GM23338 (cell line): ENCODE measurements around the gene SOCS2. TPM values are rescaled to one million over a fixed set of nuclear protein-coding genes. Genes with fewer than 3 reads are reported as not detected.
A peak's percentile ranks its signal among the peaks of the same experiment; 100 is the strongest.

ENCODE experiments used
- ATAC-seq: fragments of 200-7000 bp; cut with Tn5 transposase; 3 replicates; pipeline ENCODE4 v1.9.1; 2020
- DNase-seq: peaks from one replicate; pipeline ENCODE4 v3.0.0-alpha.2; 2015; ENCODE audit warnings: low spot score
- H2AFZ ChIP-seq: fragments of 200-600 bp; sonication (generic); 2 replicates; pipeline ENCODE4 v1.8.0; 2016; ENCODE audit warnings: antibody characterized with exemption, mild to moderate bottlenecking, moderate library complexity
- H3F3A ChIP-seq: fragments of 200-600 bp; sonication (generic); replicated peaks from 2 replicates; pipeline ENCODE4 v1.8.0; 2017; ENCODE audit warnings: antibody characterized with exemption, mixed run types, low read depth
- H3K27ac ChIP-seq: fragments of 200-600 bp; sonication (generic); 2 replicates; pipeline ENCODE4 v1.6.1; 2016; ENCODE audit warnings: low read depth
- H3K27me3 ChIP-seq: fragments of 200-600 bp; sonication (generic); 2 replicates; pipeline ENCODE4 v1.8.0; 2016; ENCODE audit warnings: mild to moderate bottlenecking, mixed run types, moderate library complexity; ENCODE audit not compliant: insufficient read depth
- H3K36me3 ChIP-seq: fragments of 200-600 bp; sonication (generic); 2 replicates; pipeline ENCODE4 v1.8.0; 2016; ENCODE audit warnings: mild to moderate bottlenecking; ENCODE audit not compliant: insufficient read depth
- H3K4me1 ChIP-seq: fragments of 200-600 bp; sonication (generic); 2 replicates; pipeline ENCODE4 v1.8.0; 2016; ENCODE audit warnings: mild to moderate bottlenecking, moderate library complexity; ENCODE audit not compliant: insufficient read depth
- H3K4me2 ChIP-seq: fragments of 200-600 bp; sonication (generic); 2 replicates; pipeline ENCODE4 v1.7.1; 2017; ENCODE audit warnings: mixed run types
- H3K4me3 ChIP-seq: fragments of 200-600 bp; sonication (generic); 2 replicates; pipeline ENCODE4 v1.6.1; 2016; ENCODE audit warnings: mixed run types
- H3K79me2 ChIP-seq: fragments of 200-600 bp; sonication (generic); replicated peaks from 2 replicates; pipeline ENCODE4 v1.8.0; 2017; ENCODE audit warnings: mild to moderate bottlenecking; ENCODE audit not compliant: insufficient read depth
- H3K9me2 ChIP-seq: fragments of 200-600 bp; sonication (generic); 2 replicates; pipeline ENCODE4 v1.8.0; 2017; ENCODE audit not compliant: insufficient read depth
- H4K20me1 ChIP-seq: fragments of 200-600 bp; sonication (generic); replicated peaks from 2 replicates; pipeline ENCODE4 v1.8.0; 2017; ENCODE audit warnings: mild to moderate bottlenecking; ENCODE audit not compliant: insufficient read depth
- H3K27ac Mint-ChIP-seq: 2 replicates; pipeline ENCODE4 v1.8.0; 2020; ENCODE audit warnings: inconsistent platforms, mild to moderate bottlenecking, moderate library complexity, mixed read lengths
- H3K27me3 Mint-ChIP-seq: 3 replicates; pipeline ENCODE4 v1.8.0; 2022; ENCODE audit warnings: low read depth, mild to moderate bottlenecking, moderate library complexity, mixed read lengths, inconsistent platforms; ENCODE audit not compliant: insufficient read depth, poor library complexity
- H3K36me3 Mint-ChIP-seq: 3 replicates; pipeline ENCODE4 v1.8.0; 2021; ENCODE audit warnings: low read depth, mild to moderate bottlenecking, inconsistent platforms, moderate library complexity, mixed read lengths
- H3K4me1 Mint-ChIP-seq: 3 replicates; pipeline ENCODE4 v1.8.0; 2020; ENCODE audit warnings: mild to moderate bottlenecking, inconsistent platforms, mixed read lengths
- H3K4me3 Mint-ChIP-seq: 3 replicates; pipeline ENCODE4 v1.8.0; 2021; ENCODE audit warnings: moderate library complexity, mild to moderate bottlenecking, inconsistent platforms, mixed read lengths
- H3K9me3 Mint-ChIP-seq: 3 replicates; pipeline ENCODE4 v1.8.0; 2020; ENCODE audit warnings: moderate library complexity, mild to moderate bottlenecking, inconsistent platforms, mixed read lengths
- CREB1 ChIP-seq: fragments of 250-450 bp; sonication (Bioruptor Pico); IDR thresholded peaks from 2 replicates; pipeline ENCODE4 v1.5.0; 2020; ENCODE audit warnings: low read depth, mild to moderate bottlenecking, moderate library complexity
- EZH2 ChIP-seq: fragments of 200-600 bp; sonication (generic); IDR thresholded peaks from one replicate; pipeline ENCODE4 v1.8.0; 2017; ENCODE audit warnings: antibody characterized with exemption, mild to moderate bottlenecking, low read depth; ENCODE audit not compliant: unreplicated experiment
- EZH2phosphoT487 ChIP-seq: fragments of 200-600 bp; sonication (generic); IDR thresholded peaks from one replicate; pipeline ENCODE4 v1.8.1; 2018; ENCODE audit warnings: antibody characterized with exemption; ENCODE audit not compliant: unreplicated experiment
- JUNB ChIP-seq: IDR thresholded peaks from one replicate; pipeline ENCODE4 v1.6.1; 2016; ENCODE audit warnings: antibody characterized with exemption; ENCODE audit not compliant: unreplicated experiment
- NANOG ChIP-seq: IDR thresholded peaks from 2 replicates; pipeline ENCODE4 v1.6.1; 2016; ENCODE audit warnings: antibody characterized with exemption, borderline replicate concordance
- POLR2AphosphoS5 ChIP-seq: IDR thresholded peaks from 2 replicates; pipeline ENCODE4 v1.6.1; 2016; ENCODE audit warnings: antibody characterized with exemption, low read depth
- STAT1 ChIP-seq: IDR thresholded peaks from one replicate; pipeline ENCODE4 v1.6.1; 2016; ENCODE audit warnings: antibody characterized with exemption; ENCODE audit not compliant: unreplicated experiment
- ZNF114 ChIP-seq: fragments of 250-450 bp; sonication (Bioruptor Pico); IDR thresholded peaks from 2 replicates; pipeline ENCODE4 v1.5.0; 2020; ENCODE audit warnings: mild to moderate bottlenecking, moderate library complexity
- ZNF331 ChIP-seq: fragments of 250-450 bp; sonication (Bioruptor Pico); IDR thresholded peaks from 2 replicates; pipeline ENCODE4 v1.5.0; 2020; ENCODE audit warnings: low read depth, mild to moderate bottlenecking, moderate library complexity
- polyA plus RNA-seq: library from polyadenylated mRNA; unstranded; fragments of >200 nt; fragmentation: Nextera tagmentation; extraction: Ambion mirVana; gene quantifications from 2 replicates; pipeline ENCODE4 v1.2.1, GENCODE V29; 2016
- total RNA-seq: library from RNA; depleted of rRNA; stranded (reverse); fragments of >200 nt; shearing (Covaris generic); gene quantifications from 2 replicates; pipeline ENCODE4 v1.2.3, GENCODE V29; 2014
- TF ChIP-seq, protein P1 (sequence below): IDR thresholded peaks from 2 replicates; pipeline ENCODE4 v1.6.1; 2016; ENCODE audit warnings: antibody characterized with exemption
- TF ChIP-seq, protein P2 (sequence below): IDR thresholded peaks from one replicate; pipeline ENCODE4 v1.6.1; 2018; ENCODE audit warnings: antibody characterized with exemption; ENCODE audit not compliant: unreplicated experiment
- TF ChIP-seq, protein P3 (sequence below): fragments of 250-450 bp; sonication (Bioruptor Pico); IDR thresholded peaks from 2 replicates; pipeline ENCODE4 v1.5.0; 2020; ENCODE audit warnings: mild to moderate bottlenecking, moderate library complexity
- TF ChIP-seq, protein P4 (sequence below), 2 experiments: fragments of 200-600 bp in 1 of 2; sonication (generic) in 1 of 2; conservative IDR thresholded peaks; 2 replicates each; pipeline versions ENCODE4 v1.5.1 to v1.6.1; 2016 to 2017; ENCODE audit warnings: antibody characterized with exemption in 2 of 2, low read depth in 2 of 2, mild to moderate bottlenecking in 2 of 2, moderate library complexity in 1 of 2

The SOCS2 gene
- total and polyA plus RNA-seq, 2 experiments from 2014 or later: 15.5 to 32.4 TPM

DNA sequence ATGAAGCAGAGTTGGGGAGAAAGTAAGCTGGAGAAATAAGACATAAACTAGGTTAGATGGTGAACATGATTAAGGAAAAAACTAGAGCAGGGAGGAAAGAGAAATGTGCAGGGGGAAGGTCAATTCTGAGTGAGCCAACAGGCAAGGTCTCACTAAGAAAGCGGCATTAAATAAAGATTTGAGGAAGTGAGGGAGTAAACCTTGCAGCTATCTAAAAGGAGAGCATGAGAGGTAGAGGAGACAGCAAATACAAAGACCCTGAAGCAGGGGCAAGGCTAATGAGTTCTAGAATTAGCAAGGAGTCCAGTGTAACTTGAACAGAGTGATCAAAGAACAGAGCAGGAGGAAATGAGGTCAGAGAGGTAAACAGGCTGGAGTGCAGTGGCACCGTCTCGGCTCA lies 4.4 kb upstream of the SOCS2 start:
- Histone ChIP-seq H3K79me2 (no peaks in the 10 kb centered on the region; the same call in 1 of the 2 replicates), H4K20me1 (no peaks in the 10 kb centered on the region), H3K36me3 (peaks cover 6% of the 10 kb centered on the region; the same call in 1 of the 2 replicates), H3K9me2 (no peaks in the 10 kb centered on the region), H2AFZ (no peak overlapping the region), H3K27ac (no peak overlapping the region), H3K4me2 (no peak overlapping the region), H3K4me1 (peaks cover 4% of the 10 kb centered on the region; the same call in 1 of the 2 replicates), H3K4me3 (no peak overlapping the region), H3F3A (peaks cover 10% of the 10 kb centered on the region), H3K27me3 (peaks cover 11% of the 10 kb centered on the region)
- no peak for TF ChIP-seq EZH2phosphoT487
- TF ChIP-seq, protein P1, sequence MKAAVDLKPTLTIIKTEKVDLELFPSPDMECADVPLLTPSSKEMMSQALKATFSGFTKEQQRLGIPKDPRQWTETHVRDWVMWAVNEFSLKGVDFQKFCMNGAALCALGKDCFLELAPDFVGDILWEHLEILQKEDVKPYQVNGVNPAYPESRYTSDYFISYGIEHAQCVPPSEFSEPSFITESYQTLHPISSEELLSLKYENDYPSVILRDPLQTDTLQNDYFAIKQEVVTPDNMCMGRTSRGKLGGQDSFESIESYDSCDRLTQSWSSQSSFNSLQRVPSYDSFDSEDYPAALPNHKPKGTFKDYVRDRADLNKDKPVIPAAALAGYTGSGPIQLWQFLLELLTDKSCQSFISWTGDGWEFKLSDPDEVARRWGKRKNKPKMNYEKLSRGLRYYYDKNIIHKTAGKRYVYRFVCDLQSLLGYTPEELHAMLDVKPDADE: no peak
- TF ChIP-seq, protein P2, sequence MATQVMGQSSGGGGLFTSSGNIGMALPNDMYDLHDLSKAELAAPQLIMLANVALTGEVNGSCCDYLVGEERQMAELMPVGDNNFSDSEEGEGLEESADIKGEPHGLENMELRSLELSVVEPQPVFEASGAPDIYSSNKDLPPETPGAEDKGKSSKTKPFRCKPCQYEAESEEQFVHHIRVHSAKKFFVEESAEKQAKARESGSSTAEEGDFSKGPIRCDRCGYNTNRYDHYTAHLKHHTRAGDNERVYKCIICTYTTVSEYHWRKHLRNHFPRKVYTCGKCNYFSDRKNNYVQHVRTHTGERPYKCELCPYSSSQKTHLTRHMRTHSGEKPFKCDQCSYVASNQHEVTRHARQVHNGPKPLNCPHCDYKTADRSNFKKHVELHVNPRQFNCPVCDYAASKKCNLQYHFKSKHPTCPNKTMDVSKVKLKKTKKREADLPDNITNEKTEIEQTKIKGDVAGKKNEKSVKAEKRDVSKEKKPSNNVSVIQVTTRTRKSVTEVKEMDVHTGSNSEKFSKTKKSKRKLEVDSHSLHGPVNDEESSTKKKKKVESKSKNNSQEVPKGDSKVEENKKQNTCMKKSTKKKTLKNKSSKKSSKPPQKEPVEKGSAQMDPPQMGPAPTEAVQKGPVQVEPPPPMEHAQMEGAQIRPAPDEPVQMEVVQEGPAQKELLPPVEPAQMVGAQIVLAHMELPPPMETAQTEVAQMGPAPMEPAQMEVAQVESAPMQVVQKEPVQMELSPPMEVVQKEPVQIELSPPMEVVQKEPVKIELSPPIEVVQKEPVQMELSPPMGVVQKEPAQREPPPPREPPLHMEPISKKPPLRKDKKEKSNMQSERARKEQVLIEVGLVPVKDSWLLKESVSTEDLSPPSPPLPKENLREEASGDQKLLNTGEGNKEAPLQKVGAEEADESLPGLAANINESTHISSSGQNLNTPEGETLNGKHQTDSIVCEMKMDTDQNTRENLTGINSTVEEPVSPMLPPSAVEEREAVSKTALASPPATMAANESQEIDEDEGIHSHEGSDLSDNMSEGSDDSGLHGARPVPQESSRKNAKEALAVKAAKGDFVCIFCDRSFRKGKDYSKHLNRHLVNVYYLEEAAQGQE: no peak
- no peak for TF ChIP-seq CREB1
- no peak for TF ChIP-seq JUNB
- no peak for TF ChIP-seq POLR2AphosphoS5
- TF ChIP-seq ZNF331 (CRISPR knock-in tag): no peak
- TF ChIP-seq, protein P3, sequence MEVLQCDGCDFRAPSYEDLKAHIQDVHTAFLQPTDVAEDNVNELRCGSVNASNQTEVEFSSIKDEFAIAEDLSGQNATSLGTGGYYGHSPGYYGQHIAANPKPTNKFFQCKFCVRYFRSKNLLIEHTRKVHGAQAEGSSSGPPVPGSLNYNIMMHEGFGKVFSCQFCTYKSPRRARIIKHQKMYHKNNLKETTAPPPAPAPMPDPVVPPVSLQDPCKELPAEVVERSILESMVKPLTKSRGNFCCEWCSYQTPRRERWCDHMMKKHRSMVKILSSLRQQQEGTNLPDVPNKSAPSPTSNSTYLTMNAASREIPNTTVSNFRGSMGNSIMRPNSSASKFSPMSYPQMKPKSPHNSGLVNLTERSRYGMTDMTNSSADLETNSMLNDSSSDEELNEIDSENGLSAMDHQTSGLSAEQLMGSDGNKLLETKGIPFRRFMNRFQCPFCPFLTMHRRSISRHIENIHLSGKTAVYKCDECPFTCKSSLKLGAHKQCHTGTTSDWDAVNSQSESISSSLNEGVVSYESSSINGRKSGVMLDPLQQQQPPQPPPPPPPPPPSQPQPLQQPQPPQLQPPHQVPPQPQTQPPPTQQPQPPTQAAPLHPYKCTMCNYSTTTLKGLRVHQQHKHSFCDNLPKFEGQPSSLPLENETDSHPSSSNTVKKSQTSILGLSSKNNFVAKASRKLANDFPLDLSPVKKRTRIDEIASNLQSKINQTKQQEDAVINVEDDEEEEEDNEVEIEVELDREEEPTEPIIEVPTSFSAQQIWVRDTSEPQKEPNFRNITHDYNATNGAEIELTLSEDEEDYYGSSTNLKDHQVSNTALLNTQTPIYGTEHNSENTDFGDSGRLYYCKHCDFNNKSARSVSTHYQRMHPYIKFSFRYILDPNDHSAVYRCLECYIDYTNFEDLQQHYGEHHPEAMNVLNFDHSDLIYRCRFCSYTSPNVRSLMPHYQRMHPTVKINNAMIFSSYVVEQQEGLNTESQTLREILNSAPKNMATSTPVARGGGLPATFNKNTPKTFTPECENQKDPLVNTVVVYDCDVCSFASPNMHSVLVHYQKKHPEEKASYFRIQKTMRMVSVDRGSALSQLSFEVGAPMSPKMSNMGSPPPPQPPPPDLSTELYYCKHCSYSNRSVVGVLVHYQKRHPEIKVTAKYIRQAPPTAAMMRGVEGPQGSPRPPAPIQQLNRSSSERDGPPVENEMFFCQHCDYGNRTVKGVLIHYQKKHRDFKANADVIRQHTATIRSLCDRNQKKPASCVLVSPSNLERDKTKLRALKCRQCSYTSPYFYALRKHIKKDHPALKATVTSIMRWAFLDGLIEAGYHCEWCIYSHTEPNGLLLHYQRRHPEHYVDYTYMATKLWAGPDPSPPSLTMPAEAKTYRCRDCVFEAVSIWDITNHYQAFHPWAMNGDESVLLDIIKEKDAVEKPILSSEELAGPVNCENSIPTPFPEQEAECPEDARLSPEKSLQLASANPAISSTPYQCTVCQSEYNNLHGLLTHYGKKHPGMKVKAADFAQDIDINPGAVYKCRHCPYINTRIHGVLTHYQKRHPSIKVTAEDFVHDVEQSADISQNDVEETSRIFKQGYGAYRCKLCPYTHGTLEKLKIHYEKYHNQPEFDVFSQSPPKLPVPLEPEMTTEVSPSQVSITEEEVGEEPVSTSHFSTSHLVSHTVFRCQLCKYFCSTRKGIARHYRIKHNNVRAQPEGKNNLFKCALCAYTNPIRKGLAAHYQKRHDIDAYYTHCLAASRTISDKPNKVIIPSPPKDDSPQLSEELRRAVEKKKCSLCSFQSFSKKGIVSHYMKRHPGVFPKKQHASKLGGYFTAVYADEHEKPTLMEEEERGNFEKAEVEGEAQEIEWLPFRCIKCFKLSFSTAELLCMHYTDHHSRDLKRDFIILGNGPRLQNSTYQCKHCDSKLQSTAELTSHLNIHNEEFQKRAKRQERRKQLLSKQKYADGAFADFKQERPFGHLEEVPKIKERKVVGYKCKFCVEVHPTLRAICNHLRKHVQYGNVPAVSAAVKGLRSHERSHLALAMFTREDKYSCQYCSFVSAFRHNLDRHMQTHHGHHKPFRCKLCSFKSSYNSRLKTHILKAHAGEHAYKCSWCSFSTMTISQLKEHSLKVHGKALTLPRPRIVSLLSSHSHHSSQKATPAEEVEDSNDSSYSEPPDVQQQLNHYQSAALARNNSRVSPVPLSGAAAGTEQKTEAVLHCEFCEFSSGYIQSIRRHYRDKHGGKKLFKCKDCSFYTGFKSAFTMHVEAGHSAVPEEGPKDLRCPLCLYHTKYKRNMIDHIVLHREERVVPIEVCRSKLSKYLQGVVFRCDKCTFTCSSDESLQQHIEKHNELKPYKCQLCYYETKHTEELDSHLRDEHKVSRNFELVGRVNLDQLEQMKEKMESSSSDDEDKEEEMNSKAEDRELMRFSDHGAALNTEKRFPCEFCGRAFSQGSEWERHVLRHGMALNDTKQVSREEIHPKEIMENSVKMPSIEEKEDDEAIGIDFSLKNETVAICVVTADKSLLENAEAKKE: no peak
- no peak for TF ChIP-seq NANOG
- no peak for TF ChIP-seq EZH2
- no peak for TF ChIP-seq STAT1
- TF ChIP-seq, protein P4, sequence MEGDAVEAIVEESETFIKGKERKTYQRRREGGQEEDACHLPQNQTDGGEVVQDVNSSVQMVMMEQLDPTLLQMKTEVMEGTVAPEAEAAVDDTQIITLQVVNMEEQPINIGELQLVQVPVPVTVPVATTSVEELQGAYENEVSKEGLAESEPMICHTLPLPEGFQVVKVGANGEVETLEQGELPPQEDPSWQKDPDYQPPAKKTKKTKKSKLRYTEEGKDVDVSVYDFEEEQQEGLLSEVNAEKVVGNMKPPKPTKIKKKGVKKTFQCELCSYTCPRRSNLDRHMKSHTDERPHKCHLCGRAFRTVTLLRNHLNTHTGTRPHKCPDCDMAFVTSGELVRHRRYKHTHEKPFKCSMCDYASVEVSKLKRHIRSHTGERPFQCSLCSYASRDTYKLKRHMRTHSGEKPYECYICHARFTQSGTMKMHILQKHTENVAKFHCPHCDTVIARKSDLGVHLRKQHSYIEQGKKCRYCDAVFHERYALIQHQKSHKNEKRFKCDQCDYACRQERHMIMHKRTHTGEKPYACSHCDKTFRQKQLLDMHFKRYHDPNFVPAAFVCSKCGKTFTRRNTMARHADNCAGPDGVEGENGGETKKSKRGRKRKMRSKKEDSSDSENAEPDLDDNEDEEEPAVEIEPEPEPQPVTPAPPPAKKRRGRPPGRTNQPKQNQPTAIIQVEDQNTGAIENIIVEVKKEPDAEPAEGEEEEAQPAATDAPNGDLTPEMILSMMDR (conservative IDR thresholded peaks at IDR 0.05; ENCODE audit: low read depth in 2 of 2): no peak
- TF ChIP-seq ZNF114 (CRISPR knock-in tag): no peak
- H3K9me3 Mint-ChIP-seq: no peaks in the 10 kb centered on the region; the same call in 1 of the 3 replicates
- H3K4me1 Mint-ChIP-seq: peaks cover 7% of the 10 kb centered on the region; the same call in 1 of the 3 replicates
- H3K27ac Mint-ChIP-seq: no peak overlapping the region
- peak overlapping the region; percentile 13; the same call in 1 of the 3 replicates for H3K4me3 Mint-ChIP-seq
- peaks cover 13% of the 10 kb centered on the region for H3K27me3 Mint-ChIP-seq
- ATAC-seq: no peak
- no peak for DNase-seq
- peaks cover 14% of the 10 kb centered on the region; the same call in 2 of the 3 replicates for H3K36me3 Mint-ChIP-seq
